HS-5 (cell line): ENCODE results near the gene IGF2BP1.
"Not testable (repeated sequence)": the region's sequence is repeated elsewhere in the genome, so short reads cannot be mapped to it uniquely, and the experiment has no call there.

ENCODE experiments used
- DNase-seq: peaks from one replicate; pipeline ENCODE4 v3.0.0-alpha.2; 2012; ENCODE audit warnings: low read depth

The IGF2BP1 gene

GRCh38 chr17:49054342-49055092 is 57.3 kb downstream of the IGF2BP1 start:
- DNase-seq, result no peak

GRCh38 chr17:49055181-49055927 is 58.2 kb downstream of the IGF2BP1 start:
- no peak for DNase-seq

GRCh38 chr17:49061524-49061943 is 64.3 kb downstream of the IGF2BP1 start:
- DNase-seq, result no peak

GRCh38 chr17:49063652-49064051 is 66.5 kb downstream of the IGF2BP1 start:
- no peak for DNase-seq

GRCh38 chr17:49067163-49067562 is 70.0 kb downstream of the IGF2BP1 start:
- no peak for DNase-seq

- no peak for DNase-seq
Measured at GRCh38 chr17:49069585-49070273, 72.5 kb downstream of the IGF2BP1 start.

GRCh38 chr17:49071106-49071505 is 73.9 kb downstream of the IGF2BP1 start:
- DNase-seq, result no peak

- DNase-seq, result no peak
Measured at GRCh38 chr17:49074851-49075540, 77.8 kb downstream of the IGF2BP1 start.

GRCh38 chr17:49076573-49077384 is 79.6 kb downstream of the IGF2BP1 start:
- DNase-seq, result peak; percentile 56

- no peak for DNase-seq
Measured at GRCh38 chr17:49078248-49078647, 81.1 kb downstream of the IGF2BP1 start.

- DNase-seq, result no peak
Measured at GRCh38 chr17:49079840-49080663, 82.9 kb downstream of the IGF2BP1 start.

- no peak for DNase-seq
Measured at GRCh38 chr17:49082231-49082630, 85.0 kb downstream of the IGF2BP1 start.

- DNase-seq, result not testable (repeated sequence)
Measured at GRCh38 chr17:49085046-49085445, 87.9 kb downstream of the IGF2BP1 start.

- DNase-seq, result no peak
Measured at GRCh38 chr17:49085565-49086315, 88.6 kb downstream of the IGF2BP1 start.

GRCh38 chr17:49086316-49086605 is 89.1 kb downstream of the IGF2BP1 start:
- DNase-seq, result no peak

- no peak for DNase-seq
Measured at GRCh38 chr17:49086649-49087048, 89.5 kb downstream of the IGF2BP1 start.

GRCh38 chr17:49089094-49089493 is 91.9 kb downstream of the IGF2BP1 start:
- no peak for DNase-seq

GRCh38 chr17:49090878-49091594 is 93.9 kb downstream of the IGF2BP1 start:
- no peak for DNase-seq

- DNase-seq, result no peak
Measured at GRCh38 chr17:49093131-49093530, 95.9 kb downstream of the IGF2BP1 start.
